ENCODE results near the gene PLD1. TPM values are rescaled to one million over a fixed set of nuclear protein-coding genes. Genes with fewer than 3 reads are reported as not detected.
"Not testable (repeated sequence)": the region's sequence is repeated elsewhere in the genome, so short reads cannot be mapped to it uniquely, and the experiment has no call there.

PLD1 gene, protein sequence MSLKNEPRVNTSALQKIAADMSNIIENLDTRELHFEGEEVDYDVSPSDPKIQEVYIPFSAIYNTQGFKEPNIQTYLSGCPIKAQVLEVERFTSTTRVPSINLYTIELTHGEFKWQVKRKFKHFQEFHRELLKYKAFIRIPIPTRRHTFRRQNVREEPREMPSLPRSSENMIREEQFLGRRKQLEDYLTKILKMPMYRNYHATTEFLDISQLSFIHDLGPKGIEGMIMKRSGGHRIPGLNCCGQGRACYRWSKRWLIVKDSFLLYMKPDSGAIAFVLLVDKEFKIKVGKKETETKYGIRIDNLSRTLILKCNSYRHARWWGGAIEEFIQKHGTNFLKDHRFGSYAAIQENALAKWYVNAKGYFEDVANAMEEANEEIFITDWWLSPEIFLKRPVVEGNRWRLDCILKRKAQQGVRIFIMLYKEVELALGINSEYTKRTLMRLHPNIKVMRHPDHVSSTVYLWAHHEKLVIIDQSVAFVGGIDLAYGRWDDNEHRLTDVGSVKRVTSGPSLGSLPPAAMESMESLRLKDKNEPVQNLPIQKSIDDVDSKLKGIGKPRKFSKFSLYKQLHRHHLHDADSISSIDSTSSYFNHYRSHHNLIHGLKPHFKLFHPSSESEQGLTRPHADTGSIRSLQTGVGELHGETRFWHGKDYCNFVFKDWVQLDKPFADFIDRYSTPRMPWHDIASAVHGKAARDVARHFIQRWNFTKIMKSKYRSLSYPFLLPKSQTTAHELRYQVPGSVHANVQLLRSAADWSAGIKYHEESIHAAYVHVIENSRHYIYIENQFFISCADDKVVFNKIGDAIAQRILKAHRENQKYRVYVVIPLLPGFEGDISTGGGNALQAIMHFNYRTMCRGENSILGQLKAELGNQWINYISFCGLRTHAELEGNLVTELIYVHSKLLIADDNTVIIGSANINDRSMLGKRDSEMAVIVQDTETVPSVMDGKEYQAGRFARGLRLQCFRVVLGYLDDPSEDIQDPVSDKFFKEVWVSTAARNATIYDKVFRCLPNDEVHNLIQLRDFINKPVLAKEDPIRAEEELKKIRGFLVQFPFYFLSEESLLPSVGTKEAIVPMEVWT
- 0.19 and 0.21 TPM in 2 replicates for total RNA-seq (ENCODE audit: low replicate concordance)

DNA sequence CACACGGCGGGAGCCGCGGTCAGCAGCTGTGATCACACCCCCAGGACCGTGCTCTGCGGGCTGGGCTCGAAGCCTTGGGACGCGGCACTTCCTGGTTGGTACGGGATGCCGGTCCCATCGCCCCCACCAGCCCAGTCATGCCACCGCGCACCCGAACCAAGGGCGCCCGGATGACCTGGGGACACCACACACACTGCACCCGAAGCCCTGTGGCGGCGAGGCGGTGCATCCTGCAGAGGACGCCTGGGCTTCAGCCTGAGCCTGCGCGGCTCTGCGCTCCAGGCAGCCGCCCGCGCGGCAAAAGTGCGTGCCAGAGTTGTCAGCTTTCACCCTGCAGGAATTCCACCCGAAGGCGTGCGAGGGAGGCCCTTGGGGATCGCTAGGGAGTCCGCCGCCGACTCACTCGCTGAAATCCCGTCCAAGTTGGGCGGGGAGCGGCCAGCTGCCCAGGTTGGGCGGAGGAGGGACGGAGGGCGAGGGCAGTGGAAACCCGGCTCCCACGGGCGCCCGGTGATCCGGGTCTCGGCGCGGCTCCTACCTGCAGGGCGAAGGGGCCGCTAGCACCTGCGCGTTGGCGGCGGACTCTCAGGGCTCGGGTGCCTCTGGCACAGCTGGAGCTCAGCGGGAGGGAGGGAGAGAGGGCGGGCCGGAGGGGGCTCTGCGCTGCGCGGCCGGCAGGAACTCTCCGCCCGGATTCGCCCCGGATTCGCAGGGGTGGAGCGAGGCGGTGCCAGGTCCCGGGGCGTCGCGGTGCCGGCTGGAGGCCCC lies at the start of gene PLD1:
PLD1 (minus strand) TSS at position 623 of the 768 bp plus-strand sequence. CDS start 72,432 bp downstream, outside the sequence.
- H2AFZ ChIP-seq (replicated peaks): peak within 1 kb of the TSS; percentile 94
- peaks cover 34% of the 10 kb centered on the region for H3K4me1 Mint-ChIP-seq
- peaks cover 4% of the 10 kb centered on the region for H3K4me1 ChIP-seq
- no peak within 1 kb of the TSS for H3K9ac ChIP-seq
- H3K9me3 ChIP-seq (ENCODE audit: low read depth): no peaks in the 10 kb centered on the region
- TF ChIP-seq, protein P1, sequence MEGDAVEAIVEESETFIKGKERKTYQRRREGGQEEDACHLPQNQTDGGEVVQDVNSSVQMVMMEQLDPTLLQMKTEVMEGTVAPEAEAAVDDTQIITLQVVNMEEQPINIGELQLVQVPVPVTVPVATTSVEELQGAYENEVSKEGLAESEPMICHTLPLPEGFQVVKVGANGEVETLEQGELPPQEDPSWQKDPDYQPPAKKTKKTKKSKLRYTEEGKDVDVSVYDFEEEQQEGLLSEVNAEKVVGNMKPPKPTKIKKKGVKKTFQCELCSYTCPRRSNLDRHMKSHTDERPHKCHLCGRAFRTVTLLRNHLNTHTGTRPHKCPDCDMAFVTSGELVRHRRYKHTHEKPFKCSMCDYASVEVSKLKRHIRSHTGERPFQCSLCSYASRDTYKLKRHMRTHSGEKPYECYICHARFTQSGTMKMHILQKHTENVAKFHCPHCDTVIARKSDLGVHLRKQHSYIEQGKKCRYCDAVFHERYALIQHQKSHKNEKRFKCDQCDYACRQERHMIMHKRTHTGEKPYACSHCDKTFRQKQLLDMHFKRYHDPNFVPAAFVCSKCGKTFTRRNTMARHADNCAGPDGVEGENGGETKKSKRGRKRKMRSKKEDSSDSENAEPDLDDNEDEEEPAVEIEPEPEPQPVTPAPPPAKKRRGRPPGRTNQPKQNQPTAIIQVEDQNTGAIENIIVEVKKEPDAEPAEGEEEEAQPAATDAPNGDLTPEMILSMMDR (IDR thresholded peaks at IDR 0.05): no peak
- TF ChIP-seq EZH2 (IDR thresholded peaks at IDR 0.05) (peak; percentile 30), EZH2phosphoT487 (IDR thresholded peaks at IDR 0.05) (peak; percentile 31)
- H3K9me3 Mint-ChIP-seq: peaks cover 4% of the 10 kb centered on the region
- H4K20me1 ChIP-seq (ENCODE audit: low read depth): no peaks in the 10 kb centered on the region
- no peaks in the 10 kb centered on the region for H3K36me3 ChIP-seq
- no peaks in the 10 kb centered on the region for H3K79me2 ChIP-seq (ENCODE audit: low read depth)
- H3K27ac ChIP-seq: no peak within 1 kb of the TSS
- peak within 1 kb of the TSS; percentile 63 for H3K4me3 ChIP-seq
- peak within 1 kb of the TSS; percentile 87 for H3K4me3 Mint-ChIP-seq
- no peaks in the 10 kb centered on the region for H3F3A ChIP-seq (ENCODE audit: low read depth)
- peaks cover 49% of the 10 kb centered on the region for H3K27me3 ChIP-seq
- H3K4me2 ChIP-seq: peak within 1 kb of the TSS; percentile 90
- no peaks in the 10 kb centered on the region for H3K36me3 Mint-ChIP-seq
- peak within 1 kb of the TSS; percentile 17 for H3K27ac Mint-ChIP-seq
- DNase-seq (ENCODE audit: low spot score): peak; percentile 73
- H3K27me3 Mint-ChIP-seq (ENCODE audit: insufficient read depth, low read depth): peaks cover 26% of the 10 kb centered on the region

DNA sequence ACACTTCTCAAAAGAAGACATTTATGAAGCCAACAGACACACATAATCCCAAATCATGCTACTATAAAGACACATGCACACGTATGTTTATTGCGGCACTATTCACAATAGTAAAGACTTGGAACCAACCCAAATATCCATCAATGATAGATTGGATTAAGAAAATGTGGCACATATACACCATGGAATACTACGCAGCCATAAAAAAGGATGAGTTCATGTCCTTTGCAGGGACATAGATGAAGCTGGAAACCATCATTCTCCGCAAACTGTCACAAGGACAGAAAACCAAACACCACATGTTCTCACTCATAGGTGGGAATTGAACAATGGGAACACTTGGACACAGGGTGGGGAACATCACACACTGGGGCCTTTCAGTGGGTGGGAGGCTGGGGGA lies 48.5 kb upstream of the PLD1 start:
- DNase-seq (ENCODE audit: low spot score); H3K4me2 ChIP-seq; H3K79me2 ChIP-seq (ENCODE audit: low read depth); H3K36me3 ChIP-seq; H3K4me3 ChIP-seq; H3K27ac ChIP-seq; H3F3A ChIP-seq (ENCODE audit: low read depth); H2AFZ ChIP-seq (replicated peaks); H3K9ac ChIP-seq; H3K27me3 Mint-ChIP-seq (ENCODE audit: insufficient read depth, low read depth); H3K27ac Mint-ChIP-seq; H4K20me1 ChIP-seq (ENCODE audit: low read depth); H3K4me3 Mint-ChIP-seq; H3K36me3 Mint-ChIP-seq; H3K27me3 ChIP-seq: not testable (repeated sequence)
- Mint-ChIP-seq H3K9me3 (peaks cover 31% of the 10 kb centered on the region), H3K4me1 (peaks cover 11% of the 10 kb centered on the region)
- peaks cover 21% of the 10 kb centered on the region for H3K9me3 ChIP-seq (ENCODE audit: low read depth)
- peaks cover 10% of the 10 kb centered on the region for H3K4me1 ChIP-seq

DNA sequence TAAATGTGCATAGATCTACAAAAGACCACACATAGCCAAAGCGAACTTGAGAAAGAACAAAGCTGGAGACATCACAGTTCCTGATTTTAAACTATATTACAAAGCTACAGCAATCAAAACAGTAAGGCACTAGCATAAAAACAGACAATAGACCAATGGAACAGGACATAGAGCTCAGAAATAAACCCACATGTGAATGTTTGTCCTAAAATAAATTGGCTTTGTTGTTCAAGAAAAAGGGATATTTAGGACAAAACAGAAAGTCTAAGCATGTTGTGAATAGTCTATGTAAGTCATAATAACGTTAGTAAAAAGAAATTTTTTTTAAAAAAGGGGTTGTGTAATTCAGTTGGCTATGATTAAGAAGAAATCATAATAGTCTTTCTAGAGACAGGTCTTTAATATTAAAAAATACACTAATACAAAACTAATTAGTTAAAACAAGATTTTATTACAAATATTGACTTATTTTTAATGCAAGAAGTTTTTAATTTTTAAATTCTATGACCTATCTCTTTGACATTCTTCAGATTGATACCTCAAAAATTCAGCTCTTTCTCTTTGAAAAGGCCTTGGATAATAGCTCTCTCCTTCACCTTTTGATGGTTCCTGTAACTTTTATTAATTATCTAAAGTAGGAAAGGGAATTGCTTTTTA lies 44.5 kb upstream of the PLD1 start:
- Histone ChIP-seq H4K20me1 (ENCODE audit: low read depth) (no peaks in the 10 kb centered on the region), H3K79me2 (ENCODE audit: low read depth) (no peaks in the 10 kb centered on the region), H3K4me3 (no peak overlapping the region), H2AFZ (replicated peaks) (no peak overlapping the region), H3K4me2 (no peak overlapping the region), H3K27me3 (no peaks in the 10 kb centered on the region), H3K36me3 (peaks cover 10% of the 10 kb centered on the region), H3K27ac (no peak overlapping the region), H3K4me1 (no peaks in the 10 kb centered on the region), H3F3A (ENCODE audit: low read depth) (no peaks in the 10 kb centered on the region), H3K9ac (no peak overlapping the region), H3K9me3 (ENCODE audit: low read depth) (peaks cover 26% of the 10 kb centered on the region)
- Mint-ChIP-seq H3K36me3 (peaks cover 3% of the 10 kb centered on the region), H3K4me3 (peak overlapping the region; percentile 48), H3K4me1 (peaks cover 6% of the 10 kb centered on the region), H3K9me3 (peaks cover 44% of the 10 kb centered on the region), H3K27ac (no peak overlapping the region), H3K27me3 (ENCODE audit: insufficient read depth, low read depth) (no peaks in the 10 kb centered on the region)
- peak; percentile 17 for DNase-seq (ENCODE audit: low spot score)
- no peak for TF ChIP-seq EZH2 (IDR thresholded peaks at IDR 0.05)
- TF ChIP-seq, protein P1 (IDR thresholded peaks at IDR 0.05): no peak
- no peak for TF ChIP-seq EZH2phosphoT487 (IDR thresholded peaks at IDR 0.05)
